ENCODE data around the gene KIRREL3. TPM values are rescaled to one million over a fixed set of nuclear protein-coding genes. Genes with fewer than 3 reads are reported as not detected.

KIRREL3 gene
- total and polyA plus RNA-seq, 2 of the 8 experiments (the other 6 are each of a cell fraction or from before 2014, with no cell fraction given), result 0.29 to 0.32 TPM

DNA sequence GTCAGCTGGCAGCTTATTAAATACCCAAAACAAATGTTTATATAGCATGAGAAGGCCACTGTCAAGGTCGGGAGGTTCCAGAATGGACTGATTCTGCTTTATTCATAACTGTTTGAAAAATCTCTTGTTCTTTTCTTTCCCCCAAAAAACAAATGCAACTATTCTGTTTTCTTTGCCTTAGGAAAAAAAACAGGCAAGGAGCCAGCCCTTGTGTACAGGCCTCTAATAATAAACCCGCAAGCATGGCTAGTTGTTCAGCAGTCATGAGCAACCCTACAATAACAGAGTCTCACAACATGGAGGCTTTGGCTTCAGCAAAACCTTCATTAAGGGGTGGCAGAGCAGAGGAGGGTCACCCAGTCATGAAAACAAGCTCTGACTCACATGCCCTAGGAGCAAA, 191.7 kb downstream of the KIRREL3 start (continued):
- TF ChIP-seq, protein P1, sequence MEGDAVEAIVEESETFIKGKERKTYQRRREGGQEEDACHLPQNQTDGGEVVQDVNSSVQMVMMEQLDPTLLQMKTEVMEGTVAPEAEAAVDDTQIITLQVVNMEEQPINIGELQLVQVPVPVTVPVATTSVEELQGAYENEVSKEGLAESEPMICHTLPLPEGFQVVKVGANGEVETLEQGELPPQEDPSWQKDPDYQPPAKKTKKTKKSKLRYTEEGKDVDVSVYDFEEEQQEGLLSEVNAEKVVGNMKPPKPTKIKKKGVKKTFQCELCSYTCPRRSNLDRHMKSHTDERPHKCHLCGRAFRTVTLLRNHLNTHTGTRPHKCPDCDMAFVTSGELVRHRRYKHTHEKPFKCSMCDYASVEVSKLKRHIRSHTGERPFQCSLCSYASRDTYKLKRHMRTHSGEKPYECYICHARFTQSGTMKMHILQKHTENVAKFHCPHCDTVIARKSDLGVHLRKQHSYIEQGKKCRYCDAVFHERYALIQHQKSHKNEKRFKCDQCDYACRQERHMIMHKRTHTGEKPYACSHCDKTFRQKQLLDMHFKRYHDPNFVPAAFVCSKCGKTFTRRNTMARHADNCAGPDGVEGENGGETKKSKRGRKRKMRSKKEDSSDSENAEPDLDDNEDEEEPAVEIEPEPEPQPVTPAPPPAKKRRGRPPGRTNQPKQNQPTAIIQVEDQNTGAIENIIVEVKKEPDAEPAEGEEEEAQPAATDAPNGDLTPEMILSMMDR (IDR thresholded peaks at IDR 0.05; ENCODE audit: control extremely low read depth in 1 of 3, insufficient read depth in 1 of 3, low read depth in 1 of 3, low read length in 3 of 3), result no peak
- TF ChIP-seq JUND (IDR thresholded peaks at IDR 0.05; ENCODE audit: low read length) (no peak), RXRA (IDR thresholded peaks at IDR 0.05; ENCODE audit: insufficient read depth, low read depth, low read length) (no peak), SIRT6 (IDR thresholded peaks at IDR 0.05; ENCODE audit: low read length) (no peak), EGR1 (IDR thresholded peaks at IDR 0.05; ENCODE audit: borderline replicate concordance, low read depth, low read length) (no peak)

Data from H1 (cell line).